GM18951 (cell line): Measurements from ENCODE around the gene RBPJ.

ENCODE experiments used
- POLR2A ChIP-seq: IDR thresholded peaks from 4 replicates; pipeline ENCODE4 v1.6.1; 2011; ENCODE audit warnings: mild to moderate bottlenecking; ENCODE audit not compliant: insufficient read length, insufficient read depth; ENCODE audit errors: extremely low read depth
- in situ Hi-C: fragments of 300-500 bp; cut with MboI; formaldehyde crosslinking; loops from one replicate; pipeline ENCODE4 v1.12.0; 2022; ENCODE audit warnings: low sequenced_read_pairs, mixed read lengths, inconsistent platforms; ENCODE audit not compliant: unreplicated experiment

The RBPJ gene

DNA sequence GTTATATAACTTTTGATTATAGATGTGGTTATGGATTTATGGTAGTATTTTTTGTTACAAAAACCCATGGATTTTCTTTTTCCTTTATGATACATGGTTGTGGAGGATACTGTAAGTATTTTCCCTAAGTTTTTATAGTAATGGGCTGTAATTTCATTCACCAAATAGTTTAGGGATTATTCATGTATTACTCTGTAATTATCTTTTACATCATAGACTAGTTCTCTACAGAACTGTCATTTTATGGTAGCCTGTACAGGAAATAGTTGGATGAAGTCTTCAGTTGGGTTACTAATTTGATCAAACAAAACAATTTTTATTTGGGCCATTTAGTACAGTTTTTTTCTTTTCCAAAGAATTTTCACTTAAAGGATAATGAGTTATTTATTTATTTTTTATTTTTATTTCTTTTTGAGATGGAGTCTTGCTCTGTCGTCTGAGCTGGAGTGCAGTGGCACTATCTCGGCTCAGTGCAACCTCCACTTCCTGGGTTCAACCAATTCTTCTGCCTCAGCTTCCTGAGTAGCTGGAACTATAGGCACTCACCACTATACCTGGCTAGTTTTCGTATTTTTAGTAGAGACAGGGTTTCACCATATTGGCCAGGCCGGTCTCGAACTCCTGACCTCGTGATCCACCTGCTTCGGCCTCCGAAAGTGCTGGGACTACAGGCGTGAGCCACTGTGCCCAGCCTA, 42.1 kb downstream of the RBPJ start:
- in situ Hi-C loops = no loop called here
- TF ChIP-seq POLR2A = no peak

DNA sequence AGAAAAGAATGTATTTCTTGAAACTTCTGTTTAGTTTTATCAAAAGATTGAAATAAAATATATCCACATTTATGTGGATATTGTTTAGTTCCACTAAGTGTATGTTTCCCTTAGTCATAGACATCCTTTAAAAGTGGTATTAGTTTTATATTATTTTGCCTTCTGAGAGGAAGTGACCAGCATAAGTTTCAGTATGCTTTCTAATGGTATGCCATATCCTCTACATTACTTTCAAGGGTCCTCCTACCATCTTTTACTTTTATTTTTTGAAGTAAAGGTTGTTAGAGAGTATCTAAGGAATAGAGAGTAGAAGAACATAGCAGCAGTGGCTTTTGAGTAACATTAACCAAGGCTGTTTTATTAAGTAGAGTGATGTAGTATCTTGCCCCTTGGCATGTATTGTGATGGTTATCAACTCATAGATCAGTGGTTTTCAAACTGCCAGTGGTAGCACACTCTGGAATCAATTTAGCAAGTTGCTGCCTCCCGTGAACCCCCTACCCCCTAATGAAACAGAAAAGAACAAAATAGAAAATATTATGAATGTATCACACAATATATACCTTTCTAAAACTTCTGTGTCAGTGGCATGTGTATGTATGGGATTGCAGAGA, 44.8 kb downstream of the RBPJ start:
- no peak for TF ChIP-seq POLR2A
- in situ Hi-C loops = no loop called here

DNA sequence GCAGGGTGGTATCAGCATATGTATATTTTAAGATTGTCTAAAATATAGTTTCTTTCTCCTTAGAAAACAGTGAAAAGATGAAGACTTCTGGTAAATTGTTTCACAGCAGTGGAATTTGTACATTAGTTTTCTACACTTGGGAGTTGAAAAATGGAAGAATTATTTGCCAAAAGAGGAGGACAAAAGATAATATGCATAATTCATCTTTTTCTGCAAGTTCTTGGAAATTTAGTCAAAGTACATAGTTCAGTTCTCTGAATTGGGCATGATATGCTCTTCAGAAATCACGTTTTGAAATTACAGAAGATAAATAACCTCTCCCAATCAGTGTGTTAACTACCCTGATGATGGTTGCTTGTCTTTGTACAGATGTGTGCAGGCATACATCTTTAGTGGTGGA, 47.0 kb downstream of the RBPJ start:
- no peak for TF ChIP-seq POLR2A
- in situ Hi-C loops = no loop called here

DNA sequence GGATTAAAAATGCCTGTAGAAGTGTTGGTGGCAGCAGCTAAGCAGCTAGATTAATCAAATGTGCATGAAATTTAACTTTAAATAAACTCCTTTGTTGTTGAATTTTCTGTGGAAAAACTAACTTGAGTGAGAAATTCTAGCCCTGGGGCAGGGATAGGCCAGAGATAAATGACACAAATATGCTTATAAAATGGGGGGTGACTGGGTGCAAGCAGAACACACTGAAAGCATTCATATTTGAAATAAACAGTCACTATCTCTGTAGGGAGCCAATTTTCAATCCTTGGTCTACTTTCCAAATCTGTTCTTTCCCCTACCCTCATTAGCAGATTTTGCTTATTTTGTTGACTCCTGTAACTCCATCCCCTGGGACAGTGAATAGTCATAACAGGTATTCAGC, 47.9 kb downstream of the RBPJ start:
- in situ Hi-C loops = no loop called here
- TF ChIP-seq POLR2A = no peak

DNA sequence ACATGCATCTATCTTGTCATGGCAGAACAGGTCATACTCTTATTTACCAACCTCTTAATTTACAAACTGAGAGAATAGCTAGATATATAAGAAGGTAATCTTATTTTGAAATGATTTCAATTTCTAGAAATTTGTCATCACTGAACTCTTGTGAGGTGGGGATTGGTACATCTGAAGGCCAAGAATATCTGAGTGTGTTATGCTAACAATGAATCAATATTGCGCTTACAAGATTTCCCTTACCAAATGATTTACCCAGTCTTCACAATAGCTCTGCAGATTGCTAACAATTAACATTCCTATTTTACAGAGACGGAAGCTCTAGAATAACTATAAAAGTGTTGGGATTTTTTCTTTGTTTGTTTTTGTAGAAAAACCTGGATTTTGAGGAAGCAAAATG, 48.3 kb downstream of the RBPJ start:
- in situ Hi-C loops = no loop called here

DNA sequence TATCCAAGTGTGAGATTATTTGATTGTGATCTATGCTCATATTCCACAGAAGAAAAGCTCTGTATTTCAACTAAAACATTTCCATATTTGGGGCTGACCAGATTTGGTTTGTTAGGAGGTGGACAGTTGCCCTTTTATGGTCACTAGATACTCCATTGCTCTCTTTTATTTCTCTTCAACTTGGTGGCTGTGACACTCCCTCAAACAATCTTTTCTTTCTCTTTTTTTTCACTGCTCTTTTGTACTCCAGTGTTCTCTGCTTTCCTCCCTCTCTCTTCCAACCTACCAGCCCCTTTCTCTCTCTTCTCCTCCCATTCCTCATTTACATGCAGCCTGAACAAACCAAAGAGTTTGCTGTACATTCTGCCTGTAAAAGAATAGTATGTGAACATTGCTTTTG, 48.8 kb downstream of the RBPJ start:
- TF ChIP-seq POLR2A = no peak
- in situ Hi-C loops = no loop called here

More for the DNA sequence above, 48.3 kb downstream of the RBPJ start:
- TF ChIP-seq POLR2A = no peak

DNA sequence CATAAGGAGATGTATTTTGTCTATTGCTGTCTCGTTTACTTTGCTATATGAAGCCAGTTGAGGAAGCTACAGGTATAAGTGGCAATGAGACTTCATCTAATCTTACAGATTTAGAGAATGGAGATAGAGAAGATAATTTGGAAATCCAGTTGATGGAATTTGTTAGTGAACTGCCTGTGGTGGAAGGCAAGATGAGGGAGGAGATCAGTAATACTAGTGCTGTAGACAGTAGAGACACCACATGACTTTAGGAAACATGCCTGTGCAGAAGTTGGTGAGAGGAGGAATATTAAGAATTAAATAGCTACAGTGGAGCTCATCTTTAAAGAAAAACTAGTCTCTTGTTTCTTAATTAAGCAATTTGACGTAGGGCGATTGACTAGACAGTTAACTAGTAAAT, 51.3 kb downstream of the RBPJ start:
- in situ Hi-C loops = no loop called here

DNA sequence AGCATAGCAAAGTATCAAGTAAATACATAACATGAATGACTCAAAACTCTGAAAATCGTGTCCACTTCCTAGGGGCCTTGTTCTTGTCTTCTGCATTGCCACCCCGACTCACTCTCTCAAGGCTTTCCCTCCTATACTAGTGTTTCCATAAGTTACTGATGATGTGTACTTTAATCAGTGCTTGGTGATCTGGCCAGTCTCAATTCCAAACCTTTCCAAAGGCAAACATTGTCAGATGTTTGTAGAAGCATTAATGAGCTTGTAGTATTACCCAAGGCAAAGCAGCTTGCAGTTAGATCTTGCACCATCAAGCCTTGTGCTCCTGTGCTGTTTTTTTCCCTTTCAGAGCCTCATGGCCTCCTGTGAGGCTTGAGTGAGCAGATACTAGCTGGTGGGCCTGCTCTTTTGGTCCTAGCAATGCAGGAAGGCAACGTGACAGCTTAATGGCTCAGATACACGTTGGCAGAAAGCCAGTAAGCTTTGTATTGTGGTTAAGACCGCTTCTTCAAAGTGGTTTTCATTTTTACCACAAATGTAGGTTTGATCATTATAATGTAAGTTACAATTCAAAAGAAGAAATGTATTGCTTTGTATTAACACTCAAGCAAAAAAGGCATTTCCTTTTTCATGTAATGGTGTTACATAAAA, 51.8 kb downstream of the RBPJ start:
- no peak for TF ChIP-seq POLR2A
- in situ Hi-C loops = no loop called here

More for the DNA sequence above, 51.3 kb downstream of the RBPJ start:
- TF ChIP-seq POLR2A = no peak

DNA sequence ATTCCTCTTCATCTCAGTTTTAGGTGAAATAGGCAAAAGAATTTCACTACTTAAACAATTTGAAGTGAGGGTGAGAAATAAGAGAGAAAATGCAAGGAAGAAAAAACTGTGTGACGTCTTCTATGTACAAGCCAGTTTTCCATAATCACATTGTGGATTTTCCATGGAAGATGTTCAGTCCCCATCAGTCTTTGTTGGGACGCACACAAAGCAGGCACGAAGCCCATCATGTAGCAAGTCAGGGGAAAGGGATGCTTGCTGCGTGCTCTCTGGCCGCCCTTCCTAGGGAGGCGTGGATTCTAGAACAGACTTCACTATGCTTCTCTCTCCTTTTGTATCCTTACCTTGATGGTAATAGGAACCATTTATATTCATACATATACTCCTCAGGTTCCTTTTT, 54.7 kb downstream of the RBPJ start:
- in situ Hi-C loops = no loop called here
- TF ChIP-seq POLR2A = no peak

DNA sequence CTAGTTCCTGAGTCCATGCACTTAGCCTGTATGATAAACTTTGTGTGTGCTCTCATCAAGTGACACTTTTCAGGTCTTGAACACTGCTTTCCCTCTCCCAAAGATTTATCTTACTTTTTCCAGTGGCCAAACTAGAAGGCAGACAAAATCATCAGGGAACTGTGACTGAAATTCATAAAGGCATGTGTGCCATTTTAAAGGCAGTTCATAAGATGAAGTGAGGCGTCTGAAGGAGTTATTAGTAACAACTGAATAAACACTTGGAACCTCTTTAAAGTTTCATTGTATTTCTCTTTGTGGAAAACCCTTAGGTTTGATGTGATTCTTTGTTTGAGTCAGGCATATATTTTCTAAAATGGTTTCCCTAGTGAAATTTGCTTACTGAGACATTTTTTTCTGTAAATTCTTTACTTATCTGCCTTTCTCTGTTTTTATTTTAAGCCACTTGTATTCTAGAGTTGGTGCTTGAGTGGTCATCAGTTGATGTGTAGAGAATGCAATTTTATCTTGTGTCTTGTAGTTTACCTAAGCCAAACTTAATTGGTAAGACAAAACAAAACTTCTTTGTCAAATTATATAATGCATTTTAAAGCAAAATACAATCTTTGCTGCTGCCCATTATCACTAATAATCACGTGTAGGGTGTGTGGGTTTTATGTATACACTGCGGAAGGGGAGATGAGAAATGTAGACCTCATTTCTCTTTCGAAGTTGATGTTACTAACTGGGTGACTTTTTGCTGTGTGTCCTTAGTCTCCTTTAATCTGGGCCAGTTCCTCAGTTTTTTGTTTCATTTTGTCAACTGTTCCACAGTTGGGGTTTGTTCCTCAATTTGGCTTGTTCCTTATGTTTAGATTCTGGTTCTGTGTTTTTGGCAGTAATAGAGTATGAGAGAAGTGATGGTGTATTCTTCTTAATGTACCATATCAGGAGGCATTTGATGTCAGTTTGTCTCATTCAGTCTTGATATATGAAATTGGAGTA, 56.8 kb downstream of the RBPJ start:
- in situ Hi-C loops = no loop called here
- no peak for TF ChIP-seq POLR2A

DNA sequence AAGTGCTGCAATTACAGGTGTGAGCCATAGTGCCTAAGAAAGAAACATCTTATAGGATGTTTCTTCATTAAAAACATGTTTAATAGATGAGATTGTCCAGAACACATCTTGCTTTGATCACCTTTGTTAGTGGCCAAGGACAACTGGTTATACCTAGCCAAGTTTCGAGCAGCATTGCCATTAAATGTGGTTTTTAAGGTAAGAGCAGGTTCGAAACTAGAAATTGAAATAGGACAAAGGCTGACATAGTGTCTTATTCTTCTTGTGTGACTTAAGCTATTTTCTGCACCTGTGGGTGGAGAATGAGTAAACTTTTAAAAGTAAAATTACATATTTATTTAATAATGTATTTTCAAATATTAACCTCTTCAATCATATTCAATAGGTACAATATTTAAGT, 59.0 kb downstream of the RBPJ start:
- in situ Hi-C loops = no loop called here
- TF ChIP-seq POLR2A = no peak

DNA sequence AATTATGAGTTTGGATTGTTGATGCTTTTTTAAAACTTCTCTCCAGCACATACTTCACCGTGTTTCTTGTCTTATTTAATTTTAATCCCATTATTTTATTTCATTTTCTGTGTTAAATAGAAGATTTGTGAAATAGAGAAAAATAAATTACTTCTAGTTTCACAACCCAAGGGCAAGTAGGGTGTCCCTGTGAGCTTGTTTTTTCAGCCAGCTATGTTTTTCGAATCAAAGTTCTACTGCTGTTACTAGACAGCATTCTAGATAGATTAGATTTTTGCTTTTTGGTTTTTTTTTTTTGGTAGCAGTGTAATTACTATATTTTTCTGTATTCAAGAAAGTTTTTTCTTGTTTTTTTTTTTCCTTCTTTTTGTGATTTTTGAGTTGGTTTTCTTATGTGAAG, 59.9 kb downstream of the RBPJ start:
- in situ Hi-C loops = no loop called here
- TF ChIP-seq POLR2A = no peak
